ENCODE measurements around the gene GNG7.

DNA sequence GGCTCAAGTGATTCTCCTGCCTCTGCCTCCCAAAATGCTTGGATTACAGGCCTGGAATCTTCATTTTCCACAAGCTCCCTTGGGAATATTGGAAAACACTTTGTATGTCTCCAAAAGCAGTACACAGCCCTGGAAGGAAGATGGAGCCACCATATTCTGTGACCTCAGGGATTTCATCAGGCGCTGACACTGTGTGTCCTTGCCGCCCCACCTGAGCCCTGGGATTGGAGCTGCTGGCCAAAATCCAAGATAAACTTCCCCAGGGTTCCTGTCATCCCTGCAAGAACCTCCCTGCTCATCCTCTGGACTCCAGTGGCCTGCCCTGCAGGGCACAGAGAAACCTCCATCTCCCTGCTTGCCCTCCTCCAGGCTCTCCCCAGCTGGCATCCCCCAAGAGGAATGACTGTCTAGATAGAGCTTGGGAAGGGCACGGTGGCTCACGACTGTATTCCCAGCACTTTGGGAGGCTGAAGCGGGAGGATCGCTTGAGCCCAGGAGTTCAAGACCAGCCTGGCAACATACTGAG lies 1.3 kb upstream of the GNG7 start:
- no peak for TF ChIP-seq POLR2A (IDR thresholded peaks at IDR 0.05)
- TF ChIP-seq, protein P1, sequence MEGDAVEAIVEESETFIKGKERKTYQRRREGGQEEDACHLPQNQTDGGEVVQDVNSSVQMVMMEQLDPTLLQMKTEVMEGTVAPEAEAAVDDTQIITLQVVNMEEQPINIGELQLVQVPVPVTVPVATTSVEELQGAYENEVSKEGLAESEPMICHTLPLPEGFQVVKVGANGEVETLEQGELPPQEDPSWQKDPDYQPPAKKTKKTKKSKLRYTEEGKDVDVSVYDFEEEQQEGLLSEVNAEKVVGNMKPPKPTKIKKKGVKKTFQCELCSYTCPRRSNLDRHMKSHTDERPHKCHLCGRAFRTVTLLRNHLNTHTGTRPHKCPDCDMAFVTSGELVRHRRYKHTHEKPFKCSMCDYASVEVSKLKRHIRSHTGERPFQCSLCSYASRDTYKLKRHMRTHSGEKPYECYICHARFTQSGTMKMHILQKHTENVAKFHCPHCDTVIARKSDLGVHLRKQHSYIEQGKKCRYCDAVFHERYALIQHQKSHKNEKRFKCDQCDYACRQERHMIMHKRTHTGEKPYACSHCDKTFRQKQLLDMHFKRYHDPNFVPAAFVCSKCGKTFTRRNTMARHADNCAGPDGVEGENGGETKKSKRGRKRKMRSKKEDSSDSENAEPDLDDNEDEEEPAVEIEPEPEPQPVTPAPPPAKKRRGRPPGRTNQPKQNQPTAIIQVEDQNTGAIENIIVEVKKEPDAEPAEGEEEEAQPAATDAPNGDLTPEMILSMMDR (IDR thresholded peaks at IDR 0.05): no peak

Measured in right lobe of liver (tissue), 4 donors.